Mucosa of stomach (tissue), 1 donor: ENCODE results near the gene CAGE1.
"Not testable (repeated sequence)": the region's sequence is repeated elsewhere in the genome, so short reads cannot be mapped to it uniquely, and the experiment has no call there.

Experiments
- H3K27me3 ChIP-seq: one replicate; pipeline ENCODE4 v1.7.0; 2013; ENCODE audit warnings: mild to moderate bottlenecking, low read length; ENCODE audit not compliant: control insufficient read depth, insufficient read depth
- H3K36me3 ChIP-seq: one replicate; pipeline ENCODE4 v1.7.0; 2013; ENCODE audit warnings: low read length; ENCODE audit not compliant: control insufficient read depth, insufficient read depth
- H3K4me1 ChIP-seq: one replicate; pipeline ENCODE4 v1.7.0; 2013; ENCODE audit warnings: mild to moderate bottlenecking, low read length; ENCODE audit not compliant: control insufficient read depth, insufficient read depth
- H3K4me3 ChIP-seq: one replicate; pipeline ENCODE4 v1.7.0; 2013; ENCODE audit warnings: low read length
- H3K9ac ChIP-seq: one replicate; pipeline ENCODE4 v1.7.0; 2013; ENCODE audit warnings: mild to moderate bottlenecking, low read length, moderate library complexity
- H3K9me3 ChIP-seq: one replicate; pipeline ENCODE4 v1.7.0; 2013; ENCODE audit warnings: mild to moderate bottlenecking, low read length, moderate library complexity; ENCODE audit not compliant: control insufficient read depth
- donor health status: Pancreatic carcinoma.

The CAGE1 gene

GRCh38 chr6:7347551-7347997 lies 42.0 kb downstream of the CAGE1 start:
- H3K9me3 ChIP-seq, H3K27me3 ChIP-seq, H3K9ac ChIP-seq, H3K4me1 ChIP-seq, H3K4me3 ChIP-seq, H3K36me3 ChIP-seq: not testable (repeated sequence)

GRCh38 chr6:7344773-7345450 lies 44.6 kb downstream of the CAGE1 start:
- not testable (repeated sequence) for H3K4me3 ChIP-seq, H3K9me3 ChIP-seq, H3K36me3 ChIP-seq, H3K9ac ChIP-seq, H3K27me3 ChIP-seq, H3K4me1 ChIP-seq

GRCh38 chr6:7343546-7344475 lies 45.7 kb downstream of the CAGE1 start:
- no peaks in the 10 kb centered on the region for H3K36me3 ChIP-seq
- H3K9ac ChIP-seq: no peak overlapping the region
- no peak overlapping the region for H3K4me3 ChIP-seq
- no peaks in the 10 kb centered on the region for H3K9me3 ChIP-seq
- no peaks in the 10 kb centered on the region for H3K4me1 ChIP-seq
- H3K27me3 ChIP-seq: no peaks in the 10 kb centered on the region

GRCh38 chr6:7341989-7342742 lies 47.4 kb downstream of the CAGE1 start:
- H3K27me3 ChIP-seq: no peaks in the 10 kb centered on the region
- no peak overlapping the region for H3K4me3 ChIP-seq
- H3K4me1 ChIP-seq: no peaks in the 10 kb centered on the region
- no peaks in the 10 kb centered on the region for H3K36me3 ChIP-seq
- H3K9me3 ChIP-seq: no peaks in the 10 kb centered on the region
- no peak overlapping the region for H3K9ac ChIP-seq

- H3K9me3 ChIP-seq: no peaks in the 10 kb centered on the region
- H3K27me3 ChIP-seq: no peaks in the 10 kb centered on the region
- H3K9ac ChIP-seq: no peak overlapping the region
- H3K4me1 ChIP-seq: no peaks in the 10 kb centered on the region
- H3K36me3 ChIP-seq: no peaks in the 10 kb centered on the region
- H3K4me3 ChIP-seq: no peak overlapping the region
Observed at GRCh38 chr6:7341271-7341670, 48.3 kb downstream of the CAGE1 start.

GRCh38 chr6:7339007-7339732 lies 50.4 kb downstream of the CAGE1 start:
- H3K9me3 ChIP-seq, H3K36me3 ChIP-seq, H3K4me1 ChIP-seq, H3K9ac ChIP-seq, H3K4me3 ChIP-seq, H3K27me3 ChIP-seq: not testable (repeated sequence)

- no peaks in the 10 kb centered on the region for H3K9me3 ChIP-seq
- H3K9ac ChIP-seq: no peak overlapping the region
- H3K36me3 ChIP-seq: no peaks in the 10 kb centered on the region
- H3K27me3 ChIP-seq: no peaks in the 10 kb centered on the region
- no peak overlapping the region for H3K4me3 ChIP-seq
- no peaks in the 10 kb centered on the region for H3K4me1 ChIP-seq
Observed at GRCh38 chr6:7338031-7338430, 51.5 kb downstream of the CAGE1 start.

GRCh38 chr6:7335519-7335918 lies 54.0 kb downstream of the CAGE1 start:
- no peaks in the 10 kb centered on the region for H3K9me3 ChIP-seq
- no peak overlapping the region for H3K9ac ChIP-seq
- no peaks in the 10 kb centered on the region for H3K36me3 ChIP-seq
- H3K4me1 ChIP-seq: no peaks in the 10 kb centered on the region
- no peaks in the 10 kb centered on the region for H3K27me3 ChIP-seq
- no peak overlapping the region for H3K4me3 ChIP-seq

- no peaks in the 10 kb centered on the region for H3K4me1 ChIP-seq
- no peaks in the 10 kb centered on the region for H3K27me3 ChIP-seq
- no peak overlapping the region for H3K9ac ChIP-seq
- no peaks in the 10 kb centered on the region for H3K36me3 ChIP-seq
- H3K4me3 ChIP-seq: no peak overlapping the region
- no peaks in the 10 kb centered on the region for H3K9me3 ChIP-seq
Observed at GRCh38 chr6:7334685-7335084, 54.9 kb downstream of the CAGE1 start.

- no peak overlapping the region for H3K9ac ChIP-seq
- H3K27me3 ChIP-seq: no peaks in the 10 kb centered on the region
- no peak overlapping the region for H3K4me3 ChIP-seq
- H3K4me1 ChIP-seq: no peaks in the 10 kb centered on the region
- no peaks in the 10 kb centered on the region for H3K36me3 ChIP-seq
- H3K9me3 ChIP-seq: no peaks in the 10 kb centered on the region
Observed at GRCh38 chr6:7332090-7332745, 57.3 kb downstream of the CAGE1 start.

- no peak overlapping the region for H3K9ac ChIP-seq
- no peaks in the 10 kb centered on the region for H3K27me3 ChIP-seq
- H3K9me3 ChIP-seq: no peaks in the 10 kb centered on the region
- no peaks in the 10 kb centered on the region for H3K36me3 ChIP-seq
- H3K4me1 ChIP-seq: no peaks in the 10 kb centered on the region
- H3K4me3 ChIP-seq: no peak overlapping the region
Observed at GRCh38 chr6:7331452-7331851, 58.1 kb downstream of the CAGE1 start.
